Panc1 (cell line): ENCODE measurements around the gene USP33. TPM values are rescaled to one million over a fixed set of nuclear protein-coding genes. Genes with fewer than 3 reads are reported as not detected.
A peak's percentile ranks its signal among the peaks of the same experiment; 100 is the strongest.

ENCODE experiments used
- ATAC-seq: fragments of 200-7000 bp; cut with Tn5 transposase; 2 replicates; pipeline ENCODE4 v1.9.1; 2020; ENCODE audit warnings: mild to moderate bottlenecking, moderate library complexity
- BruUV-seq: library from RNA; stranded (reverse); fragments of 400-500 nt; replicated peaks from 2 replicates; lab custom pipeline; 2021; lab: Mats Ljungman, UMichigan
- CTCF ChIA-PET: fragments of 300-600 bp; sonication (Branson Sonifier 250); formaldehyde crosslinking; loops from one replicate; lab custom pipeline; 2022; ENCODE audit warnings: antibody characterized with exemption; lab: Charles Lee
- POLR2A ChIA-PET: fragments of 300-600 bp; sonication (Branson Sonifier 250); formaldehyde crosslinking; loops from one replicate; lab custom pipeline; 2022; ENCODE audit warnings: antibody characterized with exemption; lab: Charles Lee
- DNase-seq: peaks from one replicate; pipeline ENCODE4 v3.0.0-alpha.2; 2010; ENCODE audit warnings: low read depth, low spot score
- H3K27ac ChIP-seq: 2 replicates; pipeline ENCODE4 v1.5.1; 2011; ENCODE audit warnings: mild to moderate bottlenecking, low read length, inconsistent platforms
- H3K27me3 ChIP-seq: fragments of 200-500 bp; sonication (Bioruptor generic); 2 replicates; pipeline ENCODE4 v1.6.0; 2014; ENCODE audit warnings: low read length, inconsistent platforms; ENCODE audit not compliant: control insufficient read depth, insufficient read depth
- H3K36me3 ChIP-seq: fragments of 200-500 bp; sonication (Bioruptor generic); 2 replicates; pipeline ENCODE4 v1.5.1; 2014; ENCODE audit warnings: inconsistent platforms, mild to moderate bottlenecking, low read length, moderate library complexity; ENCODE audit not compliant: control insufficient read depth, insufficient read depth
- H3K4me1 ChIP-seq: 2 replicates; pipeline ENCODE4 v1.5.1; 2011; ENCODE audit warnings: inconsistent platforms, mild to moderate bottlenecking, low read length, moderate library complexity; ENCODE audit not compliant: control insufficient read depth, insufficient read depth
- H3K4me3 ChIP-seq, 2 experiments: 2 replicates each; pipeline ENCODE4 v1.5.1; 2011 to 2012; ENCODE audit warnings: low read depth in 2 of 2, low read length in 2 of 2, mild to moderate bottlenecking in 2 of 2, inconsistent platforms in 1 of 2, moderate library complexity in 1 of 2
- H3K9me3 ChIP-seq: fragments of 200-500 bp; sonication (Bioruptor generic); 2 replicates; pipeline ENCODE4 v1.5.1; 2014; ENCODE audit warnings: low read depth, mild to moderate bottlenecking, inconsistent platforms, low read length, moderate library complexity; ENCODE audit not compliant: control insufficient read depth, insufficient read depth
- CTCF ChIP-seq: fragments of 450-650 bp; IDR thresholded peaks from 2 replicates; pipeline ENCODE4 v1.5.1; 2017; ENCODE audit warnings: mild to moderate bottlenecking
- POLR2AphosphoS5 ChIP-seq: IDR thresholded peaks from 2 replicates; pipeline ENCODE4 v1.6.1; 2012; ENCODE audit warnings: mild to moderate bottlenecking, low read depth, low read length, moderate library complexity
- REST ChIP-seq, 2 experiments: IDR thresholded peaks; 2 replicates each; pipeline ENCODE4 v1.6.1; 2011 to 2012; ENCODE audit warnings: low read depth in 2 of 2, control low read depth in 1 of 2, low read length in 1 of 2, mild to moderate bottlenecking in 1 of 2, moderate library complexity in 1 of 2; ENCODE audit not compliant: insufficient read depth in 1 of 2
- SIN3A ChIP-seq: IDR thresholded peaks from 2 replicates; pipeline ENCODE4 v1.6.1; 2012; ENCODE audit warnings: low read depth, mild to moderate bottlenecking, low read length, moderate library complexity, borderline replicate concordance; ENCODE audit not compliant: insufficient read depth
- TCF7L2 ChIP-seq: IDR thresholded peaks from 2 replicates; pipeline ENCODE4 v1.6.1; 2011; ENCODE audit warnings: mild to moderate bottlenecking, low read depth, low read length, inconsistent platforms
- in situ Hi-C: cut with HindIII; loops from 2 replicates; pipeline ENCODE4 v1.10.0; 2016; ENCODE audit warnings: low sequenced_read_pairs, low pct_unique_long_range_greater_than_20kb
- intact Hi-C: fragments of 100-400 bp; cut with micrococcal nuclease; formaldehyde crosslinking; loops from one replicate; pipeline ENCODE4 v1.10.0; 2022; ENCODE audit not compliant: unreplicated experiment
- total RNA-seq: library from RNA; stranded (reverse); gene quantifications from one replicate; pipeline ENCODE4 v1.2.1, GENCODE V29; 2021; ENCODE audit not compliant: unreplicated experiment

Gene USP33
- total RNA-seq, 1 experiment from 2014 or later: 52.2 TPM

- TF ChIP-seq TCF7L2 (no peak), CTCF (no peak), POLR2AphosphoS5 (no peak), REST (IDR thresholded peaks at IDR 0.05; ENCODE audit: insufficient read depth in 1 of 2, low read depth in 2 of 2, low read length in 1 of 2) (no peak), SIN3A (no peak)
- CTCF ChIA-PET: no interaction called here
Measured at GRCh38 chr1:77655431-77655974, 104.1 kb downstream of the USP33 start.

GRCh38 chr1:77652970-77653516 lies 106.6 kb downstream of the USP33 start:
- Histone ChIP-seq H3K4me3 (no peak overlapping the region), H3K27ac (no peak overlapping the region), H3K36me3 (no peaks in the 10 kb centered on the region), H3K4me1 (peaks cover 3% of the 10 kb centered on the region; the same call in 1 of the 2 replicates), H3K9me3 (peaks cover 9% of the 10 kb centered on the region; the same call in 1 of the 2 replicates), H3K27me3 (no peaks in the 10 kb centered on the region)
- intact Hi-C loops: no loop called here
- POLR2A ChIA-PET: no interaction called here
- CTCF ChIA-PET: no interaction called here
- in situ Hi-C loops: no loop called here
- no peak for TF ChIP-seq TCF7L2
- no peak for TF ChIP-seq SIN3A
- no peak for TF ChIP-seq POLR2AphosphoS5
- TF ChIP-seq REST (IDR thresholded peaks at IDR 0.05; ENCODE audit: insufficient read depth in 1 of 2, low read depth in 2 of 2, low read length in 1 of 2): no peak
- TF ChIP-seq CTCF: no peak
- ATAC-seq (peak; percentile 42), DNase-seq (no peak)
- no TSS peak for BruUV-seq

More at GRCh38 chr1:77655431-77655974, 104.1 kb downstream of the USP33 start:
- BruUV-seq: no TSS peak
- Histone ChIP-seq H3K27ac (no peak overlapping the region), H3K9me3 (peaks cover 7% of the 10 kb centered on the region; the same call in 1 of the 2 replicates), H3K36me3 (no peaks in the 10 kb centered on the region), H3K4me1 (peaks cover 3% of the 10 kb centered on the region; the same call in 1 of the 2 replicates), H3K4me3 (no peak overlapping the region), H3K27me3 (no peaks in the 10 kb centered on the region)
- in situ Hi-C loops: no loop called here
- DNase-seq (no peak), ATAC-seq (no peak)
- intact Hi-C loops: no loop called here
- POLR2A ChIA-PET: no interaction called here
